ENCODE results near the gene KCNQ5.

The KCNQ5 gene

DNA sequence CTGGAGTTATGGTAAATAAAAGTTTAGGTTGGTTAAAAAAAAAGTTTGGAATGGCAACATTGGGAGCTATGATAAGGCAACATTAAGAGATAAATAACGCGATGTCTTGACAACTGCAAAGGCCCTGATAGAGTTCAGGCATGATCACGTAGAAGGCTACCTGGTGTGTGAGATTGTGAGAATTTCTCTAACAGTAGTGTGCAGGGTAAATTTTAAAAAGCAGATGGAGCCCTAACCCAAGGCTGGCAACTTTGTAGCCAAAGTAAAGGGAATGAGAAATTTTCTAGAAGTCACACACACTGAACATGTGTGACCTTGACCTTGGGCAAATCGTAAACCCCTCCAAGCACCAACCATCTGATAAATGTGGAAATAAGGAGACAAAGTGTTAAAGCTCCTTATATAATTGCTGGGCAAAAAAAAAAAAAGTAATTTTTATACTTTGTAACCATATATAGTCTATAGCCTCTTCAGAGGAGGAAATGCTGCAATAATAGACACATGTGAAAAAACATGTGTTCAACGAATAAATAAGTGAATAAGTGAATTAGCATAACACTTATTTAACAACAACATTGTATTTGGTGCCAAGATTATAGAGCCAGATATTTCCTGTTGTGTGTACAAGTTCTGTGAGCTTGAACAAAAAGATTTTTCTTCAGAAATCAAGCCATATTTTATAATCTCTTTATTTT is 18.2 kb downstream of the KCNQ5 start:
- DNase-seq (ENCODE audit: low read depth): no peak

DNA sequence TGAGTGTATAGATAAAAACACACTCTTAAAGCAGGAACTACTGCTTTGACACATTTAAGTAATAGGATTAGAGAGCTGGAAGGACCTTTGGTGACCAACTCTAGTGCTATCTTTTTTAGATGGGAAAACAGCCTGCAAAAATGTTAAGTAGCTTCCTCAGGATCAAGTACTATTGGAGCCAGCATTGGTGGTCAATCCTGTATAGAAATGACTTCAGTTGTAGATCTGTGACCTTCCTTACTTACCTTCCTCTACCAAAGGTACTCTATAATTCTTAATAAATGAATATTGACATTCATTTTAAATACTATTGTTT is 18.7 kb downstream of the KCNQ5 start:
- DNase-seq (ENCODE audit: low read depth): no peak

GRCh38 chr6:72642435-72642834 is 20.6 kb downstream of the KCNQ5 start:
- DNase-seq (ENCODE audit: low read depth): no peak

DNA sequence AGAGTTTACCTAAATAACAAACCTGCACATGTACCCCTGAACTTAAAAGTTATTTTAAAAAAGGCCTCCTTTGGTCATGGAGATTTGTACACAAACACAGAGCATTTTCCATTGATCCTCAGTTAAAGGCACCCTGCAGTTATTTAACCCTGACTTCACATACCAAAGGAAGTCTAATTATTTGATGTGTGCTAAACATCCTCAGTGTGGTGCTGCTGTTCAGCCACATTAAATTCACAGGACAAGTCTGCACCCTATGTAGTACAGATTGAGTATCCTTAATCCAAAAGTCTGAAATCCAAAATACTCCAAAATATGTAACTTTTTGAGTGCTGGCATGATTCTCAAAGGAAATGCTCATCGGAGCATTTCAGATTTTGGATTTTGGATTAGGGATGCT is 21.4 kb downstream of the KCNQ5 start:
- no peak for DNase-seq (ENCODE audit: low read depth)

DNA sequence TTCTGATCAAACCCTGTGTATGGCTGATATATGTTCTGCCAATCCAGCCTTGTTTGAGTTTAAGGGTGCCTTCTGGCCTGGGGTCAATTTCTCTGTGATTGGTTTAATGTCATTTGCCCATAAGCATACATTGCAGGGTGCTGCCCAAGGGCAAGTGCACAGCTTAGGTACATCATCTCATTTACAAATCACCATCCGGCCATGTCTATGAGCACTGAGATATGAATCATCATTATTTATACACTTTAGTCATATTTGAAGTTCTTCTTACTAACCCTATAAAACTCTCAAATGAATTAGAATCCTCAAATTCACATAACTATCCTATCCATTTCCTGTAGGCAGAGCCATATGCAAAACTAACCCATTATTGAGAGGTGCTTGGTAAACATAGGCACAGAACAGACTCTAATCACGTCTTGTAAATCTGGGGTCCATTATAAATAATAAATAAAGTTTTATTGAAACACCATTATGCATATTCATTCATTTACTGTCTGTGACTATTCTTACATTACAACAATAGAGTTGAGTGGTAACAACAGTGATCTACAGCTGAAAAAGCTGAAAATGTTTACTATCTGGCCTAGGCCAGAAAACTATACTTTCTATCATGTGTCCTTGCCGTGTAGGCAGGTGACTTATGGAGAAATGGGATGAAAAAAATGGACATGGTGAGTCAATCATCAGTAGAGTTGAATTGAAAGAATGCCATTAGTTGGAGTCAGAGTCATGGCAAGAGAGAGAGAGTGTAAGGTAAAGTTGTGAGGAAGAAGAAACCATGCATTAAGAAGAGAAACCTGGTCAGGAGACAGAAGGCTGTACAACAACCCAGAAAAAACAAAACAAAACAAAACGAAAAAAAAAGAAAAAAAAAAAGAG is 25.0 kb downstream of the KCNQ5 start:
- no peak for DNase-seq (ENCODE audit: low read depth)

DNA sequence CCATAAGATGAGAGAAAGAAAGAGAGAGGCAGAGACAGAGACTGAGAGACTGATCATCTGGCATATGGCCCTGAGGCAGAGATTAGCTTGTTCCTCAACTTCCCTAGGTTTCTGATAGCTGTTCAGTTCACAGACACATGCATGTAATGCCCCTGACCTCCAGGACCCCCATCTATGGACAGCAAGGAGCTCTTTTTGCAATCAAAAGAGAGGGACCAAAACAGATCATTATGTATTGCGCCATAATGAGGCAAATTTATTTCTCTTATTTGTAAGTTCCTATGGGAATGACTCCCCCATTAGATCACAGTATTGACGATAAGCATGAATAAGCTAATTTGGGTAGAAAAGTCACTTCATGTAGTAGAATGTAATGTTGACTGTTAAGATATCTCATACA is 25.6 kb downstream of the KCNQ5 start:
- no peak for DNase-seq (ENCODE audit: low read depth)

DNA sequence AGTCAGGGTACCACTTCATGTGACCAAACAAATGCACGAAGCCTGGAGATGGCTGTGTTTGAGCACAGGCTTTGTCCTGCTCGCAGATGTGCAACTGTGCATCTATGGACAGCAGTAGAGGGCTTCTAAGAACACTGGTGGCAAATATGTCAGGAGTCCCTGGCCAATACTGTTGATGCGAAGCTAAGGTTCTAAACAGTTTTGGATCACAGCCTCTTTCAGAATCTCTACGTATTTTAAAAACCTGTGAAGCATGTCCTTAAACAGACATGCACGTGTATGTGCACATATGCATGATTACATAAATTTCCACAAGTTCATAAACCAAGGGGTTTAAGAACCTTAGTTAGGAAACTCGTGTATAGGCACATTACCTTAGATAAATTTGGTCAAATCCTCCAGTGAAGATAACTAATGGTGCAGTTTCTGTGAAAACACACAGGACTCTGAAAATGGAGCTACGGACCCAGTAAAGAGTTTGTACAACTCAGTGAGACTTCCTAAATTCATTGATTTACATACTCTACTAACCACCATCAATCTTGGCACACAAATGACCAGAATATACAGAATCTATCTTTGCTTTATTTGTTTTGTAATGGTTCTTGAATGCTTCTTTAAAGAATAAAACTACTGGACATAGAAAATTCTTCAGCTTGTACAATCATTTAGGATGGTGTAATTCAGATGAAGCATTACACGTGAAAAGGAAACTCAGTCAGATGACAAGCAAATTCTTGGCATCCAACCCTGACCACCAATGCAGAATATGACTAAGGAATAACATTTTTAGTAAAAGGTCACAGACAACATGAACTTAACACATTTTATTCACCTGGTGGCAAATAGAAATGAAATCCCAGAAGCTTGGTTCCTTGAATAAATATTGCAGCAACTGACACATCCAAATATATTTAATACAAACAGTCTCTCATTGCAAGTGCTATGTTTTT is 27.4 kb downstream of the KCNQ5 start:
- no peak for DNase-seq (ENCODE audit: low read depth)

DNA sequence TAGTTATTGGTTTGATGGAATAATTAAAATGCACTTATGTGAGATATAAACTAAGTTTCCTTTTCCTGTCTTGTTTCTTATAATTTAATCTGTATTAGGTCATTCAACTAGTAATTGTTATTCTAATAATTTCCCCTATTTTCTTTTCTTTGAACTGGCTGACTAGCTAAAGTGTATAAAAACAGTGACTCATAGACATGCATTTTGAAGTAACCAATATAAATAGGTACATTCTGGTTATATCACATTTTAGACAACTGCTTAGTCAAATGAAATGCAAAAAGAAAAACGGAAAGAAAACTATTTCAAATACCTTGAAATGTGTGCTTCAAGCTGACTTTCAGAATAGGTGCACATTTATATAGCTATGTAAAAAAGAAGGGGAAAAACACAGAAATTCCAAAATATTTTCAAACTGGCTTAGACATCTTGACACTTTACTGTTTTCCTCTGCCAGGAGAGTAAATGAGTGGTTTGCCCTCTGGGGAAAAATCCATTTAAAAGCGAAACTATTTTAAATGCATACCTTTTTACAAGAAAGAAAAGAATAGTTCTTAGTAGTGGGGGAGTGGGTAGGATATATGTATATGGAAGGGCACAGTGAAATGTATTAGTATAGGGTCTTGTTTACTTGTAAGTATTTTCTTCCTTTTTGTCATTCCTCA is 28.3 kb downstream of the KCNQ5 start:
- DNase-seq (ENCODE audit: low read depth): no peak

DNA sequence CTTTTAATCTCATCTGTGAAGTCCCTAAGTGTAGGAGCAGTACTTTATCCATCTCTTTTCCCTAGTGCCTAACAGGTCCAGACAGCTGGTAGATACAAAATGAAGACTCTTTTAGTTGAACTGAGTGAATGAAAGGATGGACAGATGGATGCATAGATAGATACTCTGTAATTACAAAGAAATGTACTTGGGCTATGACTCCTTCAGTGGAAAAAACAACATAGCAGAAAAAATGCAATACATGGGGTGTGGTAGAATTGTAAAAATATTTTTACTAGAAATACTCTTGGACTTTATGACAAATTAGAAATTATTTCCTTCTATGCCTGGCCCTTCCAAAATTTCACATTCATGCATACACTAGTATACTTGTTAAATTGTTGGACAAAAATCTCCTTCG is 29.3 kb downstream of the KCNQ5 start:
- no peak for DNase-seq (ENCODE audit: low read depth)

DNA sequence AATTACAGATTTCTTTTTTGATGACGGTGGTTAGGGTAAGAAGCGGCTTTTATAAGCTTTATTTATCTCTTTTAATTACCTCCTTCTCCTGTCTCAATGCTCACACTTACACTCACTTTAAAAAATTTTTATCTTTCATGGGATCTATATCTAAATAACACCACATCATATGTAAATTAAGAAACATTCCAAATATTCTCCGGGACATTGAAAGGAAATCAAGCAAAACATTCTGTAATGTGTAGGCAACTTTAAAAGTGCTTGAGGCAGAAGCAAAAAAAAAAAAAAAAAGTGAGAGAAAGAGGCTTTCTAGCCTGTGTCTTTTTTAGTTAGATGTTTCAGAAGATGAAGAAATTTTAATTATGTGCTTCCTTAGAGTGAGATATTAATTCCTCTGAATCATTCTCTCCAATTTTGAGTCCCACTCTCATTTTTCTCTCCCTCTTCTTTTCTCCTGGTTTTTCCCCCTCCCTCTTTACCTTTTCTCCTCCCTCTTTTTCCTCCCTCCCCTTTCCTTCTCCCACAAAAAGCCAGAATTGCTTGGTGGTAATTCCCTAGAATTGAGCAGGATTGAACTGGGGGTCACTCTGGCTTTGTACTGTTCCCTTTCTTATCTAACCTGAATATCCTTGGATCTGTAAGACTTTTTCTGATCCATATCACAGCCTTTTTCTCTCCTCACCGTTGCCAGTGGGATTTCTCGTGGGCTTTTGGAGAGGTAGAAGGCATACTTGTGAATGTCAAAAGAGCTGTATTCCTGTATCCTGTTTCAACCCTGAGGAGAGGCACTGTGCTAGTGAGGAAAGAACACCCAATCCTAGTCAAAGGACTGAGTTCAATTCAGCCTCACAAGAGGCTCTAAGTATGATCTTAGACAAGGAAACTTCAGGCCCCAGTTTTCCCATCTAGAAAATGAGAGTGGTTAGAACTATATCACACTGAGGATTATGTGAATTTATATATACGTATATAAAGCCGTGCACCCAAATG is 30.4 kb downstream of the KCNQ5 start:
- no peak for DNase-seq (ENCODE audit: low read depth)

GRCh38 chr6:72653026-72653425 is 31.2 kb downstream of the KCNQ5 start:
- DNase-seq (ENCODE audit: low read depth): no peak

- DNase-seq (ENCODE audit: low read depth): no peak
Measured at GRCh38 chr6:72654071-72654621, 32.3 kb downstream of the KCNQ5 start.

GRCh38 chr6:72657407-72658197 is 35.7 kb downstream of the KCNQ5 start:
- DNase-seq (ENCODE audit: low read depth): no peak

DNA sequence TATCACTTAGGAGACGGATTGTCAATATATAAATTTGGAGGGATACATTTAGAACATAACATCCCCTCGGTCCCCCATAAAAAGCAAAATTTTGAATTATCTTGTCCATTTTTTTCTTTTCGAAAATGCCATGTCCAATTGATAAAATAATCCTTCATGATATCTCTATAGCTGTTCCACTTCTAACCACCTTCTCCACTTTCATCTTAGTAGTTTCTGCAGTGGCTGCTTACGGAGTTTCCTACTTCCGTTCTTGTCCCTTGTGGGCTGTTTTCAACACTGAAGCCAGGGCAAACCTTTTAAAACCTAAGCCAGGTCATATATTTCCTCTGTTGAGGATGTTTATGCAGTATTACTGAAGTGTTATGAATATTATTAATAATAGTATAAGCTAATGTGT is 37.9 kb downstream of the KCNQ5 start:
- DNase-seq (ENCODE audit: low read depth): no peak

DNA sequence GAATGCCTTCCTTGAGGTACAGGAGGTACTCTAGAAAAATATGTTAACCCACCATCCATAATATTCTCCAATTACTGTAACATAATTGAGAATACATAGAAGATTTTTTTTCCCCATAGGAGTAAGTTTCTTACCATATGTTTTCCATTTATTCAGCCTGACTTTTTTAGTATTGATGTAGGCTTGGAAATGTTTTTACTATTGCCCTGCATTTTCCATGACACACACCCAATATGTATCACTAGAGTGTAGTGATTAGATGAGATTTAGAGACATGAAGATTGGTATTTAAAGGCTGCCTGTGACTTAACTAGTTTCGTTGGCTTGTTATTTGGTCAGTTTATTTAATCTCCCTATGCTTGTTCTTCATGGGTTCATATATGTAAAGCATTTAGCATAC is 39.5 kb downstream of the KCNQ5 start:
- no peak for DNase-seq (ENCODE audit: low read depth)

DNA sequence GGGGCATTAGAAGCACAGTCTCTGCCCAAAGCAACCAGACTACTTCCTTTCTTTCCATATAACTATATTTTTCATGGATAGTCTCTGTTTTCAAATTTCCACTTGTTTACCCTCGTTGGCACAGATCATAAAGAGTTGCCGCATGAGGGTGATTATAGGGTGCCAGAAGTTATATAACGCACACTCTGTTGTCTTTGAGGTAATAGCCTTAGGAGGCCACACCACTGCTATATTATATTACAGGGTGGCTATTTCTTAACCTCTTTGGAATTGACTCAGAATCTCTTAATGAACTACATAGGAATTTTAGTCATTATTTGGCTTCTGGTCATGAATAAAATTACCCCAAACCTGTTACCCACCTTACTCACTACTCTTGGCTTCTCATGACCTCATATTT is 43.7 kb downstream of the KCNQ5 start:
- no peak for DNase-seq (ENCODE audit: low read depth)

DNA sequence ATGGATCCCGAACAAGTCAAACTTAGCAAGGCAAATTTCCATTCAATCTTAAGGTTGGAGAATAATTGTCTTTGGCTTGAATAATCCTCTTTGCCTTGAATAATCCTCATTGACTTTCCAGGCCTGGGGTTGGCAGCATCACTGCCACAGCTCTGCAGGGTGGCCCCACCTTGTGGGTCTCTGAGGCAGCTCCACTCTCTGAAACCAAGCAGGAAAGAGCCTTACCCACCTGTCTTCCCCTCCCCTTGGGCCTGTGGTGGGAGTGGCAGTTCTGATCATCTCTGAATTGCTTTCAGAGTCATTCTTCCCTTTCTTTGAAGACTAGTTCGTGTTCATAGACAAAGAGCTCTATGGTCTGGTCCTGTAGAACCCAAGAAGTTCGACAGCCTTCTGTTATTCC is 47.5 kb downstream of the KCNQ5 start:
- no peak for DNase-seq (ENCODE audit: low read depth)

DNA sequence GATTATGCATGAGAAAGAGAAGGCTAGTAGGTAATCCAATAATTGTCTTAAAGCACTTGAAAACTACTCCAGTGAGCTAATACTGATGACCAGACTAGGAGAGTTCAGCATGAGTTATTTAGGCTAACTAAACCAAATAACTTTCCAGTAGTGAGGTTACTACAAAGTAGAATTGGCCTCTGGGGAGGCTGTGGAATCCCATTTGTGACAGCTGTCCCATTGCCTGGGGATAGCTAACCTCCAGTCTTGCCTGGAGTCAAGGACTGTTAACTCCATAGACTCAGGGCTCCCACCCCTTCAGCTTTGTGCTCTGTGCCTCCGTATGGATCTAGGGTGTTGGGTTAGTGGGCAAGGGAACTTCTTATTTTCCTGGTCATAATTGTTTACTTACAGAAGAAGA is 51.0 kb downstream of the KCNQ5 start:
- DNase-seq (ENCODE audit: low read depth): no peak

DNA sequence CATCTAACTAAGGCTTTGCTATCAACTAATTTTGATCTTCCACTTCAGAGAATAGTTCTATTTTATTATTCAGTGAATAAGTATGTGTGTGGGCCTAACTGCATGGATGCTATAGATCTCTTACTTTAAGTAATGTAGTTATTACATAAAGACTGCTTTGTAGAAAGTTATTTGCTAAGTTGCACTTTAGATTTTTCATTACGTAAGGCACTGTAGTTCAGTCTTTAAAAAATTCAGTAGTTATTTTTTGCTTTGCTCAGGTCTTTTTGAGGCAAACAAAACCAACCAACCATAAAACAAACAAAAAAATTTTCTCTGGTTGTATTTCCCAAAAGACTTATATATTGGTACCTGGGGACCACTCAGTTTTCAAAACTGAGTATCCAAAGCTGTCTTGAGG is 53.0 kb downstream of the KCNQ5 start:
- DNase-seq (ENCODE audit: low read depth): no peak

GRCh38 chr6:72675396-72675795 is 53.5 kb downstream of the KCNQ5 start:
- no peak for DNase-seq (ENCODE audit: low read depth)
